PC-3 (cell line): ENCODE data around the gene HOXB1. TPM values are rescaled to one million over a fixed set of nuclear protein-coding genes. Genes with fewer than 3 reads are reported as not detected.

Experiments used
- ATAC-seq: fragments of 200-7000 bp; cut with Tn5 transposase; 2 replicates; pipeline ENCODE4 v1.9.1; 2020; ENCODE audit warnings: mild to moderate bottlenecking, moderate library complexity
- BruUV-seq: library from RNA; stranded (reverse); fragments of 400-500 nt; replicated peaks from 2 replicates; lab custom pipeline; 2021; lab: Mats Ljungman, UMichigan
- CTCF ChIA-PET: fragments of 300-600 bp; sonication (Branson Sonifier 250); formaldehyde crosslinking; loops from one replicate; lab custom pipeline; 2022; ENCODE audit warnings: antibody characterized with exemption; lab: Charles Lee
- POLR2A ChIA-PET: fragments of 300-600 bp; sonication (Branson Sonifier 250); formaldehyde crosslinking; loops from one replicate; lab custom pipeline; 2022; ENCODE audit warnings: antibody characterized with exemption; ENCODE audit not compliant: unreplicated experiment; lab: Charles Lee
- DNase-seq: peaks from one replicate; pipeline ENCODE4 v3.0.0-alpha.2; 2015
- H2AFZ ChIP-seq: fragments of 300-600 bp; sonication (generic); 2 replicates; pipeline ENCODE4 v1.6.0; 2016; ENCODE audit warnings: antibody characterized with exemption, low read length
- H3F3A ChIP-seq: fragments of 300-600 bp; sonication (generic); one replicate; pipeline ENCODE4 v1.6.0; 2017; ENCODE audit warnings: antibody characterized with exemption, low read length, control low read depth, mild to moderate bottlenecking; ENCODE audit not compliant: unreplicated experiment
- H3K27ac ChIP-seq: fragments of 300-600 bp; sonication (generic); 2 replicates; pipeline ENCODE4 v1.5.1; 2016; ENCODE audit warnings: mild to moderate bottlenecking, low read length
- H3K27me3 ChIP-seq: fragments of 300-600 bp; sonication (generic); 2 replicates; pipeline ENCODE4 v1.6.1; 2016; ENCODE audit warnings: low read length, mixed read lengths
- H3K36me3 ChIP-seq: fragments of 300-600 bp; sonication (generic); 2 replicates; pipeline ENCODE4 v1.6.1; 2016; ENCODE audit warnings: low read depth, mixed run types, low read length, mixed read lengths
- H3K4me1 ChIP-seq: fragments of 300-600 bp; sonication (generic); 2 replicates; pipeline ENCODE4 v1.5.1; 2016; ENCODE audit warnings: low read length; ENCODE audit not compliant: insufficient read depth
- H3K4me2 ChIP-seq: fragments of 300-600 bp; sonication (generic); 2 replicates; pipeline ENCODE4 v1.6.0; 2016; ENCODE audit warnings: low read length
- H3K4me3 ChIP-seq: fragments of 300-600 bp; sonication (generic); 2 replicates; pipeline ENCODE4 v1.5.1; 2016; ENCODE audit warnings: mild to moderate bottlenecking, low read length, mixed read lengths
- H3K79me2 ChIP-seq: fragments of 300-600 bp; sonication (generic); 2 replicates; pipeline ENCODE4 v1.6.1; 2017; ENCODE audit warnings: low read length, mixed read lengths
- H3K9ac ChIP-seq: fragments of 300-600 bp; sonication (generic); 2 replicates; pipeline ENCODE4 v1.6.0; 2016; ENCODE audit warnings: mild to moderate bottlenecking, low read length
- H3K9me2 ChIP-seq: fragments of 300-600 bp; sonication (generic); replicated peaks from 2 replicates; pipeline ENCODE4 v1.6.1; 2016; ENCODE audit warnings: mixed run types, low read length, mixed read lengths
- H3K9me3 ChIP-seq: fragments of 300-600 bp; sonication (generic); 2 replicates; pipeline ENCODE4 v1.6.1; 2016; ENCODE audit warnings: low read length, mixed read lengths
- H4K20me1 ChIP-seq: fragments of 300-600 bp; sonication (generic); 2 replicates; pipeline ENCODE4 v1.6.1; 2016; ENCODE audit warnings: low read length, mixed read lengths
- EZH2 ChIP-seq: fragments of 300-600 bp; sonication (generic); IDR thresholded peaks from one replicate; pipeline ENCODE4 v1.6.1; 2017; ENCODE audit warnings: antibody characterized with exemption, mild to moderate bottlenecking, low read length; ENCODE audit not compliant: unreplicated experiment
- EZH2phosphoT487 ChIP-seq: fragments of 300-600 bp; sonication (generic); IDR thresholded peaks from 2 replicates; pipeline ENCODE4 v1.6.1; 2018; ENCODE audit warnings: mild to moderate bottlenecking, antibody characterized with exemption, low read length, borderline replicate concordance
- intact Hi-C: fragments of 100-400 bp; cut with micrococcal nuclease; formaldehyde crosslinking; loops from 2 replicates; pipeline ENCODE4 v1.9.0; 2023
- total RNA-seq: library from RNA; depleted of rRNA; stranded (reverse); fragments of >200 nt; gene quantifications from 2 replicates; pipeline ENCODE4 v1.2.3, GENCODE V29; 2014
- TF ChIP-seq, protein P1 (sequence below): fragments of 300-600 bp; sonication (generic); conservative IDR thresholded peaks from 2 replicates; pipeline ENCODE4 v1.5.1; 2017; ENCODE audit warnings: antibody characterized with exemption, low read depth, mild to moderate bottlenecking, low read length

Gene HOXB1
- total RNA-seq, 1 experiment from 2014 or later = not detected

DNA sequence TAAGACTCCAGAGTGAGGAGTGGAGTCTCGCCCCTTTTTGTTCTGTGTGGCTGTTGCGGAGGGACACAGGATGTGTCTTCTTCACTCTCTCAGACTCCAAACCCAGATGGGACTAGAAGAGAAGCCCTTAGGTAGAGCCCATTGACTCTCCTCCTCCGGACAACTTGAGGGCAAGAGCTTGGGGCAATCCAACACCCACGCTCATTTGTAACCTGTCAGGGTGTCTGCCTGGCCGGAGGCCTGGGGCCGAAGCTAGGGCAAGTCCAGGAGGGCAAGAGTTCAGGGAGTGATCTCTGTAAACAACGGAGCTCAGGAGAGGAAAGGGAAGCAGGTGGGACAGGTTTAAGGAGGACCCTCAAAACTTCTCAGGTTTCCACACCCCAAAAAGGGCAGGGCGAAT, 1.4 kb upstream of the HOXB1 start:
- ChIA-PET POLR2A (no interaction called here), CTCF (no interaction called here)
- Histone ChIP-seq H2AFZ (no peak overlapping the region), H3F3A (no peaks in the 10 kb centered on the region), H3K4me2 (no peak overlapping the region), H3K9me2 (no peaks in the 10 kb centered on the region), H3K36me3 (no peaks in the 10 kb centered on the region), H3K27ac (no peak overlapping the region), H3K27me3 (no peaks in the 10 kb centered on the region), H3K9ac (no peak overlapping the region), H3K4me3 (no peak overlapping the region), H3K4me1 (0 out of 2 replicates have a peak, but pooled peaks cover 2% of the 10 kb centered on the region), H4K20me1 (no peaks in the 10 kb centered on the region), H3K9me3 (no peaks in the 10 kb centered on the region), H3K79me2 (no peaks in the 10 kb centered on the region)
- BruUV-seq = no TSS peak
- TF ChIP-seq EZH2phosphoT487 = no peak
- TF ChIP-seq, protein P1, sequence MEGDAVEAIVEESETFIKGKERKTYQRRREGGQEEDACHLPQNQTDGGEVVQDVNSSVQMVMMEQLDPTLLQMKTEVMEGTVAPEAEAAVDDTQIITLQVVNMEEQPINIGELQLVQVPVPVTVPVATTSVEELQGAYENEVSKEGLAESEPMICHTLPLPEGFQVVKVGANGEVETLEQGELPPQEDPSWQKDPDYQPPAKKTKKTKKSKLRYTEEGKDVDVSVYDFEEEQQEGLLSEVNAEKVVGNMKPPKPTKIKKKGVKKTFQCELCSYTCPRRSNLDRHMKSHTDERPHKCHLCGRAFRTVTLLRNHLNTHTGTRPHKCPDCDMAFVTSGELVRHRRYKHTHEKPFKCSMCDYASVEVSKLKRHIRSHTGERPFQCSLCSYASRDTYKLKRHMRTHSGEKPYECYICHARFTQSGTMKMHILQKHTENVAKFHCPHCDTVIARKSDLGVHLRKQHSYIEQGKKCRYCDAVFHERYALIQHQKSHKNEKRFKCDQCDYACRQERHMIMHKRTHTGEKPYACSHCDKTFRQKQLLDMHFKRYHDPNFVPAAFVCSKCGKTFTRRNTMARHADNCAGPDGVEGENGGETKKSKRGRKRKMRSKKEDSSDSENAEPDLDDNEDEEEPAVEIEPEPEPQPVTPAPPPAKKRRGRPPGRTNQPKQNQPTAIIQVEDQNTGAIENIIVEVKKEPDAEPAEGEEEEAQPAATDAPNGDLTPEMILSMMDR = no peak
- no peak for TF ChIP-seq EZH2
- intact Hi-C loops = no loop called here
- ATAC-seq (no peak), DNase-seq (no peak)

DNA sequence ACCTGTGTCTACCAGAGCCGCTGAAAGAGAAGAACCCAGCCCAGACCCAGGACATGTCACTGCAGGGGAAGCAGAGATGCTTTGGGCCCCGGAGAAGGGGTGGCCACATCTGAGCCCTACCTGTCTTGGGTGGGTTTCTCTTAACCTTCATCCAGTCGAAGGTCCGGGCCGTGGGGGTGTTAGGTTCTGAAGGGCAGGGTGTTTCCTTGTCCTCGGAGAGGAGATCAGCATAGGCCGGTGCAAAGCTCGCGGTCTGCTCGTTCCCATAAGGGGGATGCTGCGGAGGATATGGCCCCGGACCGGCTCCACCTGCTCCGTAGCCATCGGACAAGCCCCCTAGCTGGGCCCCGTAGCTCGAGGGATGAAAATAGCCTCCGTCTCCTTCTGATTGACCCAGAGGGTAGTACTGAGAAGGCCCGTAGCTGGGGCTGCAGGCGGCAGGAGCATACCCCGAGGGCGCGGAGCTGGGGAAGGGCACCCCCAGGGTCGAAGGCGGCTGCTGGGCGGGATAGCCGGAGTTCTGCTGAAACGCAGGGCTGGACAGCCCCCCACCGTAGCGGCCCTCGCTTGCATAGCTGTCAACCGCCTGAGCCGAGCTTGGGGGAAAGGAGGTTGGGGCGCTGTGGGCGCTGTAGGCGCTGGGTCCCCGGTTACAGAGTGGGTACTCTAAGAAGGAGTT, 464 bp downstream of the HOXB1 start:
- H3K9ac ChIP-seq = no peak overlapping the region
- H3K9me3 ChIP-seq = no peaks in the 10 kb centered on the region
- ChIA-PET CTCF (no interaction called here), POLR2A (no interaction called here)
- H3F3A ChIP-seq = no peaks in the 10 kb centered on the region
- no TSS peak for BruUV-seq
- no peak for DNase-seq
- ATAC-seq = no peak
- H3K27ac ChIP-seq = no peak overlapping the region
- H3K4me3 ChIP-seq = no peak overlapping the region
- no peaks in the 10 kb centered on the region for H3K4me1 ChIP-seq
- TF ChIP-seq, protein P1 = no peak
- TF ChIP-seq EZH2 (no peak), EZH2phosphoT487 (no peak)
- intact Hi-C loops = no loop called here
- no peak overlapping the region for H2AFZ ChIP-seq
- H3K9me2 ChIP-seq = no peaks in the 10 kb centered on the region
- no peaks in the 10 kb centered on the region for H4K20me1 ChIP-seq
- H3K79me2 ChIP-seq = no peaks in the 10 kb centered on the region
- H3K4me2 ChIP-seq = no peak overlapping the region
- H3K27me3 ChIP-seq = no peaks in the 10 kb centered on the region
- H3K36me3 ChIP-seq = no peaks in the 10 kb centered on the region

DNA sequence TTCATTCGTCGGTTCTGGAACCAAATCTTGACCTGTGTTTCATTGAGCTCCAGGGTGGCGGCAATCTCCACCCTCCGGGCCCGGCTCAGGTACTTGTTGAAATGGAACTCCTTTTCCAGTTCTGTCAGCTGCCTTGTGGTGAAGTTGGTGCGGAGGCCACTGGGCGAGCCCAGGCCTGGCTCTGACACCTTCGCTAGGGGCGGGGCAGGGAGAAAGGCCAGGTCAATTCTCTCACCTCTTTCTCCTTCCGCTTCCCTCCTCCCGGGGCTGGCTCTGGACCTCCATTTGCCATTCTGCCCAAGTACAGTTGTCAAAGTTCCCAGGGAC, 1.2 kb downstream of the HOXB1 start:
- Histone ChIP-seq H2AFZ (no peak overlapping the region), H3K9me2 (no peaks in the 10 kb centered on the region), H3K27me3 (no peaks in the 10 kb centered on the region), H3K4me3 (no peak overlapping the region), H3K9ac (no peak overlapping the region), H3K4me2 (no peak overlapping the region), H3K79me2 (no peaks in the 10 kb centered on the region), H3K36me3 (no peaks in the 10 kb centered on the region), H3K9me3 (no peaks in the 10 kb centered on the region), H3F3A (no peaks in the 10 kb centered on the region), H3K4me1 (no peaks in the 10 kb centered on the region), H4K20me1 (no peaks in the 10 kb centered on the region), H3K27ac (no peak overlapping the region)
- BruUV-seq = no TSS peak
- DNase-seq (no peak), ATAC-seq (no peak)
- intact Hi-C loops = no loop called here
- TF ChIP-seq, protein P1 = no peak
- no peak for TF ChIP-seq EZH2
- no peak for TF ChIP-seq EZH2phosphoT487
- ChIA-PET CTCF (no interaction called here), POLR2A (no interaction called here)
